ENCODE data around the gene KIRREL1.
"Not testable (repeated sequence)": the region's sequence is repeated elsewhere in the genome, so short reads cannot be mapped to it uniquely, and the experiment has no call there.

KIRREL1 gene

DNA sequence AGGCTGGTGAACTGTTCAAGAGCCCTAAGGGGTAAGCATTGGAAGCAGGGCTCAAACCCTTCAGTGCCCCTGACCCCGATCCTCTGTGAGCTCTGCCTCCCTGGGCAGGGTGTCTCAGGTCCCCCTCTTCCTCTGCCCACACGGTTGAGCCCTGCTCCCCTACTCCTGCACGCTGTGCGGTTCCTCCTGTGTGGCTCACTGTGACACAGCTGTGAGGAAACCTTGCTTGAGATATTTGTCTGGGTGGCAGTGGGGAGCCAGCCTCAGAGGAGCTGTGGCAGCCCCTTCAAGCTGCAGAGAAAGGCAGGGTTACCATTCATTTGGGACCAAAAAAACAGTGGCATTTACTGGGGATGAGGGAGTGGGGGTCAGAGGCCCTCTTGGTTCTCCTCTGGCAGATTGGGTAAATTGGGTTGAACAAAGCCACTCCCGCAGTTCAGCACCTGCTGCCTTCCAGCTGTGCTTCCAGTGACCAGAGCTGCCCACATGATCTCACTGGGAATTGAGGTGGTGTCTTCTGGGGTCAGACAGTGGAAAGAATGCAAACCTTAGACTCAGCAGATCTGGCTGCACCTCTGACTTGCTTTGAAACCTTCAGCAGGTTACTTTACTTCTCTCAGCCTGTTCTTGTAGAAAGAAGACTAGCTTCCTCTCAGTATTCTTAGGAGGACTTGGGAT lies 126.7 kb downstream of the KIRREL1 start:
- DNase-seq (ENCODE audit: extremely low spot score, insufficient read length, low read depth) (no peak), FAIRE-seq (no peak)

DNA sequence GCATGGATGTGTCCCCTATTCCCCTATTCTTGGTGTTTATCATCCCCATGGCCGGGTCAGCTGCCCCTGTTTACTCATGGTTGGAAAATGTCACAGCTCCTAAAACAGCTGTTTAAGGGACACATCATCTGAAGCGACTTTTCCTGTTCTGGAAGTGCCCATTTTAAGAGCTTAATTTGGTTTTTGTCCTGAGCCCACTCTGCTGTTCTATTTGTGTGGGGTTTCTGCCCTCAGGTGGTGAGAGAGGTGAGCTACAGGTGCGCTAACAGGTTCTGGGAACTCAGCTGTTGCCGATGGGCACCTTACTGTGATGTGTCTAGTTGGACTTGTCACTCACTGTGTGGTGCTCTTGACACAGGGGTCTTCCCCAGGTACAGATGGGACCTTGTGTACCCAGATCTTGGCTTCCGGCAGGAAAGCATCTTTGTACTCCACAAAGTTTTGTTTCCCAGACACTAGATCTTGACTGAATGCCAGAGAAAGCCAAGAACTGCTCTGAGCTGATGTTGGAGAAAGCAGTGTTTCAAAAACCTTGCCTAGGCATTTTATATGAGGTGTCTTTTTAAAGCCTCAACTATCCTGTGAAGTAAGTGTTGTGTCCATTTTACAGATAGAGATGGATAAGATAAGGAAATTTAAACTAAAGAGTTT lies 128.3 kb downstream of the KIRREL1 start:
- no peak for DNase-seq (ENCODE audit: extremely low spot score, insufficient read length, low read depth)

DNA sequence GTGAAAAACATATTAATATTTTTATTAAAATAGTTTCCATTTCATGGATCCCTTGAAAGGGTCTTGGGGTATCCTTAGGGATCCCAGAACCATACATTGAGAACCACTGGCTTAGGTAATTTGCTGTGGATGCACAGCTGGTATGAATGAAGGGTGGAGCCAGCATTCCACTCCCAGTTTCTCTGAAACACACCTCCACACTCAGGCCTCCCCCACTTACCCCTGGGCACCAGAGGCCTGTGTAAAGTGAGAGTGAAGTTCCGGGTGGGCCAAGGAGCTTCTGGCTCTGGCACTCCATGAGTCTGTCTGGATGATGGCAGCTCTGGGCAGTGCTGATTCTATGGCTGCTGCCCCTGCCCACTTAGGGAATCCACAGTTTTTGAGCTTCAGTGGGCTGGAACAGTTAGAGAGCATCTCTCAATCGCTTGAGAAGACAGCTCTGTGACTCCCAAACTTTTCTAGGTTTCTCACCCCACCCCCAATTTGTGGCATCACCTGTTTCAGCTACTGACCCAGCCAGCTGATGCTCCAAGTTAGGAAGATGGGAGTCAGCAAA lies 129.5 kb downstream of the KIRREL1 start:
- FAIRE-seq, result no peak
- DNase-seq (ENCODE audit: extremely low spot score, insufficient read length, low read depth), result no peak

More for the DNA sequence above, 128.3 kb downstream of the KIRREL1 start:
- peak; percentile 57 for FAIRE-seq

DNA sequence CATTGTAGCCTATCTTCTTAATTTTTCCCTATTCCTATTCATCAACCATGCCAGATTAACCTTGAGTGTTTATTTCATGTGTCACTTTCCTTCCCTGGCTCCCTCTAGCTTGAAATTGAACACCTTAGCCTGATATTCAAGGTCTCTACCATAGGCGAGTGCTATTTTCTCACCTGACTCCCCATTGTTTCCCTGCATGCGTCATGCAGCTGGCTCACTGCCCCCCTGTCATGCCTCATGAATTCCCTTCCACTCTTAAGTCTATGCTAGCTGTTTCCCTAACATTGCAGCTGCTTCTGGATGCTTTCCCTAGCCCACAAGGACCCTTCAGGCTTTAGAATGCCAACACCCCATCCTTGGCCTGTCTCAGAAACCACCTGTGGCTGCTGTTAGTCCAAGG lies 130.6 kb downstream of the KIRREL1 start:
- FAIRE-seq, result no peak
- DNase-seq (ENCODE audit: extremely low spot score, insufficient read length, low read depth), result no peak

DNA sequence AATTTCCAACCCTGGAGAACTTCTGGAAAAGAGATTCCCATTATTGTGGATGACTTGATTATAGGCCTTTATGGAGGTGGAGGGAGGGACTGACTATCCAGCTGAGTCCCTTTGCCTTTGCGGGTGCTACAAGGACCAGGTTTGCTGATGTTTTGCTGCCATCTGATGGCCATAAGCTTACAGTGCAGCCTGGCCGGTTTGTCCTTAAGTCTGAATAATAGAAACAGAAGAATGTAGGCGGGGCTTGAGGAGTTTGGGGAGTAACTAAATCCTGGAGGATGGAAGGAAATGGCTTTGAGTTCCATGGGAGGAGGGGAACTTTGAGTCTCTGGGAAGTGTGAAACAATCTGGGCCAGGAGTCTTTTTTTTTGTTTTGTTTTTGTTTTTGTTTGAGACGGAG lies 131.6 kb downstream of the KIRREL1 start:
- DNase-seq (ENCODE audit: extremely low spot score, insufficient read length, low read depth) (peak; percentile 55), FAIRE-seq (peak; percentile 88)

DNA sequence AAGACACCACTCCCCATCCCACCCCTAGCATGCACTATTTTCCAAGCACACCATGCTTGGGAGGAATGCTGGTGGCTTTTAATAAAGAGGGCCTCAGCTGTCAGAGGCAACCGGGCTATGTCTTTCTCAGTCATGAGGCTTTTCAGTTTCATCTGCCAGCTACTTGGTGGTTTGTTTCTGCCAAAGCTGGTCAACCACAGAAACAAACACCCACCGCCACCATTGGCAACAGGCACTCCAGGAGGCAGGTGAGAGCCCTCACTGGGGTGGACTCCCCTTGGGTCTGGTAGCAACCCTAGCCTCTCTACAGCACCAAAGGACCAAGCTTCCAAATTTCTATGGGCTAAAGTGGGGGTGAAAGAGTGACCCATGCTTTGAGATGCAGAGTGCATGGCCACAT lies 133.0 kb downstream of the KIRREL1 start:
- DNase-seq (ENCODE audit: extremely low spot score, insufficient read length, low read depth) (no peak), FAIRE-seq (no peak)

DNA sequence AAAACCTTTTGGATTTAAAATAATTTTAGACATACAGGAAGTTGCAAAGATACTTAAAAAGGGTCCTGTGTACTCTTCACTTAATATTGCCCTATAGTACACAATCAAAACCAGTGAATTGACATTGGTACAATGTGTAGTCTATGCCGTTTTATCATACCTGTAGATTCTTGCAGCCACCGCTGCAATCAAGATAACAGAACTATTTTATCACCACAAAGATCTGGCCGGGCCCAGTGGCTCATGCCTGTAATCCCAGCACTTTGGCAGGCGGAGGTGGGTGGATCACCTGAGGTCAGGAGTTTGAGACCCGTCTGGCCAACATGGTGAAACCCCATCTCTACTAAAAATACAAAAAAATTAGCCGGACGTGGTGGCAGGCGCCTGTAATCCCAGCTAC lies 135.1 kb downstream of the KIRREL1 start:
- FAIRE-seq; DNase-seq (ENCODE audit: extremely low spot score, insufficient read length, low read depth): not testable (repeated sequence)

DNA sequence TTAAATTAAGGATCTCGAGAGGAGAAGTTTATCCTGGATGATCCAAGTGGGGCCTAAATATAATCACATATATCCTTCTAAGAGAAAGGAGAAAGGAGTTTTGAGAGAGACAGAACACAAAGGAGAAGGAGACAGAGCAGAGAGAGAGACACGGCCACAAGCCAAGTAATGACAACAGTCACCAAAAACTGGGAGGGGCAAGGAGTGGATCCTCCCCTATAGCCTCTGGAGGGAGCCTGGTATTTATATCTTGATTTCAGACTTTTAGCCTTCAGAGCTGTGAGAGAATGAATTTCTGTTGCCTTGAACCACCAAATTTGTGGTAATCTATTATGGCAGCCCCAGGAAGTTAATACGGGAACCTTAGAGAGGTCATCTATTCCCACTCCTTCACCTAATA lies 137.8 kb downstream of the KIRREL1 start:
- no peak for FAIRE-seq

DNA sequence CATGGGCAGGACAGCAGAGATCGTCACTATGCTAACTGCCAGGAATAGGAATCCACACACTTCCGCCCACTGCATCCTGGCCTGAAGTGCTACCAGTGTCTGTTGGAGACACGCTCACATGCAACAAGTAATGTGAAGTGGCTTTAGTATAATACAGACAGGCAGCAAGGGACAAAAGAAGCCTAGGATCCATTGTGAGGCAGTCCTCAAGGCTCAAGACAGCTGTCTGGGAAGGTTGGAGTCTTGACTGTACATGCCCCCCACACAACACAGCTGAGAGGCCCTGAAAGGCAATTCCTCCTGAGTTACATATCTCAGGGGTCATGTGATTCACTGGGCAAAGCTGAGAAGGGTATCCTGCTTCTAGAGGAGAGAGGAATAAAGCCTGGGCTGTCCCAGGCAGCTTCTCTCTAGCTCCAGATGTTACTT lies 147.3 kb downstream of the KIRREL1 start:
- FAIRE-seq (no peak), DNase-seq (ENCODE audit: extremely low spot score, insufficient read length, low read depth) (no peak)

More for the DNA sequence above, 137.8 kb downstream of the KIRREL1 start:
- no peak for DNase-seq (ENCODE audit: extremely low spot score, insufficient read length, low read depth)

DNA sequence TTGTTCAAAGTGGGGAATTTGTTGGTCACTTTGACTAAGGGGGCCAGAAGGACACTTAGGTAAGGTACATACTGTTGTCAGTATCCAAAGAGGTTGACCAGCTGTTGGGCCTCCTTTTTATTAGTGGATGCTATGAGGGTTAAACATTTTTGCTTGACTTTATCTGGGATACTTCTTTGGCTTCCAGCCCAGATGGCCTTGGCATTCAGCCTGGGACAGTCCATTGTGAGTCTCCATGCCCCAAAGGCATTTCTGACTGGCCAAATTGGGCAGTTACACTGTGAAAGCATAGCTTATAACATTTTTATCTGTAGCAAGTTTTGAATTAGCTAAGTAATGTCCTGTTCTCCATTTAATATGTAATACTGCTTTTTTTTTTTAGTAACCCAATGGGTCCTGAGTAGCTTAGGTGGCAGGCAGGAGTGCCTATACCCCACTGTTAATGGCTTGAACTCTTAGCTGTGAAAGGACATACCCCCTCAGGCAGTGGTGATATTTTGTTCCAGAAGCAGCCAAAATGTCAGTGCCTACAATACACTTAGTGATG lies 151.8 kb downstream of the KIRREL1 start:
- FAIRE-seq (no peak), DNase-seq (ENCODE audit: extremely low spot score, insufficient read length, low read depth) (no peak)

DNA sequence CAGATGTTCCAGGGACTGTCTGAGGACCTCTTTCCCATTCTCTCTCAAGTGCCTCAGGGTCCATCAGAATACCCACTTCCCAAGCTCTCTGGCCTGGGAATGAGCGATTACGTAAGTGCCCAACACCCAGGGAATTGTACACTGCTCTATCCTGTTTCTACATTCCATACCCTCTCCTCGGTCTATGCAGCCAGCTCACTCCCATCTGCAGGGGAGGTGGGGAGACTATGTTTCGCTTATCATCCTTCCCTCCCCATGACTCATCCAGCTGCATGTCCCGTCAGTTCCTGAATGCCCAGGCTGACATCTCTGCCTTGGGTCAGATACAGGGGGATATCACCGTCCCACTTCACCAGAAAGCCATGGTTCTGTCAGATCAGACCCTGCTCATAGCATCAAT lies 152.7 kb downstream of the KIRREL1 start:
- no peak for FAIRE-seq

DNA sequence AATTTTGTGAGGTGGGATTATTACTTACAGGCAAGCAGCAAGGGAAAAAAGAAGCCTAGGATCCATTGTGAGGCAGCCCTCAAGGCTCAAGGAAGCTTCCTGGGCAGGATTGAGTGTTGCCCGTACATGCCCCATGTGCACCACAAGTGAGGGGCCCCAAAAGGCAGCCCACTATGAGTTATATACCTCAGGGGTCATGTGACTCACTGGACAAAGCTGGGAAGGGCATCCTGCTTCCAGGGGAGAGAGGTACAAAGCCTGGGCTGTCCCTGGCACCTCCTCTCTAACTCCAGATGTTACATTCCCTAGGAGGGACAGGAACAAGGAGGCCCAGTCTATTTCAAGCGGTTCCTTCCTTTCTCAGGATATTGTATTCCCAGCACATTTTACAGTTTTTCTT lies 153.3 kb downstream of the KIRREL1 start:
- DNase-seq (ENCODE audit: extremely low spot score, insufficient read length, low read depth), result no peak
- FAIRE-seq, result no peak

More for the DNA sequence above, 152.7 kb downstream of the KIRREL1 start:
- no peak for DNase-seq (ENCODE audit: extremely low spot score, insufficient read length, low read depth)

DNA sequence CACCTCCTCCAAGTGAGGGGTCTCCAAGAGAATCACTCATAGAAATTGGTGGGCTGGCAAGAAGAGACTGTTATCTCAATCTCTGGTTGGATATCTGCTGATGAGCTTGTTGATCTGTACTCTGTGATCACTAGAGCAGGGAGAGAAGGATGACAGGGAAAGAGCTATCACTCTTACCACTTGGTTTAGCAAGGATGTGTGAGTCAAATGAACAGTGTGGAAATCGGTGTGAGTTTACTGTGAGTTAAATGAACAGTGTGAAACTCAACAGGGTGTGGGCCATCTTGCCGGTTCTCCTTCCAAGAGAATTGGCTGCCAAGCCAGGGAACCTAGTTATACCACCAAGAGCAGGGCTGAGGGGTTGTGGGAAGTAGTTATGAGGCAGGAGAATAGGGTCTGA lies 154.0 kb downstream of the KIRREL1 start:
- FAIRE-seq (no peak), DNase-seq (ENCODE audit: extremely low spot score, insufficient read length, low read depth) (no peak)

DNA sequence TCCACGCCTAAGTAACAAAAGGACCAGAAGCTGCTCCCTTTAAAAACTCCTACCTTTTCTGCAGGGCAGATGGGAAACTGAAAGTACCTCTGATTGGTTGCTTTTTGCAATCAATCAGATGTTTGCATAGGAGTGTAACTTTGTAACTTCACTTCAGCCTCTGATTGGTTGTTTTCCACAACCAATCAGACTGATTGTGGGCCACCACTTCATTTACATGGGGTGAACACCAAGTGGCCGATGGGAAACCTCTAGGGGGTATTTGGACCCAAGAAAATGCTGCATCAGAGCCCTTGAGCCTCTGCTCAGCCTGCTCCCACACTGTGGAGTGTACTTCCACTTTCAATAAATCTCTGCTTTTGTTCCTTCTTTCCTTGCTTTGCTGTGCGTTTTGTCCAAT lies 154.4 kb downstream of the KIRREL1 start:
- no peak for DNase-seq (ENCODE audit: extremely low spot score, insufficient read length, low read depth)
- FAIRE-seq, result no peak

DNA sequence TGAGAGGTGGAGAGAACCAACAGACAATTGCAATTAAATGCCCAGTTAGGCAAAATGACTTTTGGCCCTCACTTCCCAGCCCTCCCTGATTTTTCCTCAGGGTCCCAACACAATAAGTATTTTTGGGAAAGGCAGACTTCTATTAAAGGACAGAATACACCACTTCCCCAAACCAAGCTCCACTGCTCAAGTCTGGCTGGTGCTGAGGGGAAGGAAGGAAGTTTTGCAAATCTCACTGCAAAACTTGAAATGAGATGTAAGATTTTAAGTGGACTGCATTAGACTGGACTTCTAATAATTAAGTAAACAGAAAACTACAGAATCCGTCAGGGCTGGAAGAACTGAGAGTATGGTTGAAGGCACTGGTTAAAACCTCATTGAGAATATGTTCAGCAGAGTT lies 155.0 kb downstream of the KIRREL1 start:
- DNase-seq (ENCODE audit: extremely low spot score, insufficient read length, low read depth) (no peak), FAIRE-seq (no peak)

DNA sequence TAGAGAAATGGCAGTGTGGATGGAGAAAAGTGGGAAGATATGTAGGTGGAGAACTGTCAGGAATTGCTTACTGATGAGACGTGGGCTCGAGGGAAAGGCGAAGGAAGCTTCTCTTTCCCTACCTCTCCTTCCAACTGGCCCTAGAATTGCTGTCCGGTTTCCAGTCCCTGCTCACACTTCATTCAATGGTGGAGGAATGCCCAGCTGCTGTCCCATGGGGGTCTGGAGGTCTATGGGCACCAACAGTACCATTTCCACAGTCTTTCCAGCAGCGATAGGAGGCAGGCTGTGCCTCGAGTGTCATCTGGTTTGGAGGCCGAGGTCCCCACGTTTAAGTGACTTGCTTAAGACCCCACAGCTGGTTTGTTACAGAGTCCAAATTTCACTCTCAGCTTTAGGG lies 155.7 kb downstream of the KIRREL1 start:
- DNase-seq (ENCODE audit: extremely low spot score, insufficient read length, low read depth), result no peak
- FAIRE-seq, result no peak

Data from GM18507 (cell line).